ENCODE data around the gene ITIH6. TPM values are rescaled to one million over a fixed set of nuclear protein-coding genes. Genes with fewer than 3 reads are reported as not detected.
A peak's percentile ranks its signal among the peaks of the same experiment; 100 is the strongest.
"Not testable (repeated sequence)": the region's sequence is repeated elsewhere in the genome, so short reads cannot be mapped to it uniquely, and the experiment has no call there.

Gene ITIH6
- total RNA-seq, 1 donor from 2014 or later, result 0.13 TPM

GRCh38 chrX:54807524-54808108, 9.6 kb upstream of the ITIH6 start, which contains the start of gene MAGED2:
MAGED2 (plus strand) TSS chrX:54807745; CDS start chrX:54809332, 1,587 bp downstream.
- DNase-seq (ENCODE audit: low spot score), result peak; percentile 43
- H3K27me3 Mint-ChIP-seq (ENCODE audit: unreplicated experiment), result peaks cover 7% of the 10 kb centered on the region
- H3K27ac Mint-ChIP-seq (ENCODE audit: unreplicated experiment), result peak within 1 kb of the TSS; percentile 98
- peaks cover 18% of the 10 kb centered on the region for H3K36me3 Mint-ChIP-seq (ENCODE audit: low read depth, unreplicated experiment)
- peak within 1 kb of the TSS; percentile 99 for H3K4me3 Mint-ChIP-seq (ENCODE audit: unreplicated experiment)
- no peaks in the 10 kb centered on the region for H3K9me3 Mint-ChIP-seq (ENCODE audit: unreplicated experiment)
- TF ChIP-seq, protein P1, sequence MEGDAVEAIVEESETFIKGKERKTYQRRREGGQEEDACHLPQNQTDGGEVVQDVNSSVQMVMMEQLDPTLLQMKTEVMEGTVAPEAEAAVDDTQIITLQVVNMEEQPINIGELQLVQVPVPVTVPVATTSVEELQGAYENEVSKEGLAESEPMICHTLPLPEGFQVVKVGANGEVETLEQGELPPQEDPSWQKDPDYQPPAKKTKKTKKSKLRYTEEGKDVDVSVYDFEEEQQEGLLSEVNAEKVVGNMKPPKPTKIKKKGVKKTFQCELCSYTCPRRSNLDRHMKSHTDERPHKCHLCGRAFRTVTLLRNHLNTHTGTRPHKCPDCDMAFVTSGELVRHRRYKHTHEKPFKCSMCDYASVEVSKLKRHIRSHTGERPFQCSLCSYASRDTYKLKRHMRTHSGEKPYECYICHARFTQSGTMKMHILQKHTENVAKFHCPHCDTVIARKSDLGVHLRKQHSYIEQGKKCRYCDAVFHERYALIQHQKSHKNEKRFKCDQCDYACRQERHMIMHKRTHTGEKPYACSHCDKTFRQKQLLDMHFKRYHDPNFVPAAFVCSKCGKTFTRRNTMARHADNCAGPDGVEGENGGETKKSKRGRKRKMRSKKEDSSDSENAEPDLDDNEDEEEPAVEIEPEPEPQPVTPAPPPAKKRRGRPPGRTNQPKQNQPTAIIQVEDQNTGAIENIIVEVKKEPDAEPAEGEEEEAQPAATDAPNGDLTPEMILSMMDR (IDR thresholded peaks at IDR 0.05; ENCODE audit: unreplicated experiment), result no peak
- peaks cover 19% of the 10 kb centered on the region for H3K4me1 Mint-ChIP-seq (ENCODE audit: unreplicated experiment)

GRCh38 chrX:54799046-54799445, 991 bp upstream of the ITIH6 start:
- H3K4me1 Mint-ChIP-seq (ENCODE audit: unreplicated experiment), result peaks cover 4% of the 10 kb centered on the region
- DNase-seq (ENCODE audit: low spot score), result no peak
- no peak overlapping the region for H3K27ac Mint-ChIP-seq (ENCODE audit: unreplicated experiment)
- H3K27me3 Mint-ChIP-seq (ENCODE audit: unreplicated experiment), result peaks cover 2% of the 10 kb centered on the region
- no peaks in the 10 kb centered on the region for H3K36me3 Mint-ChIP-seq (ENCODE audit: low read depth, unreplicated experiment)
- TF ChIP-seq, protein P1 (IDR thresholded peaks at IDR 0.05; ENCODE audit: unreplicated experiment), result no peak
- H3K9me3 Mint-ChIP-seq (ENCODE audit: unreplicated experiment), result no peaks in the 10 kb centered on the region
- H3K4me3 Mint-ChIP-seq (ENCODE audit: unreplicated experiment), result no peak overlapping the region

- Mint-ChIP-seq H3K36me3 (ENCODE audit: low read depth, unreplicated experiment) (no peaks in the 10 kb centered on the region), H3K27ac (ENCODE audit: unreplicated experiment) (no peak overlapping the region), H3K4me3 (ENCODE audit: unreplicated experiment) (no peak overlapping the region), H3K9me3 (ENCODE audit: unreplicated experiment) (no peaks in the 10 kb centered on the region), H3K27me3 (ENCODE audit: unreplicated experiment) (peaks cover 2% of the 10 kb centered on the region), H3K4me1 (ENCODE audit: unreplicated experiment) (peaks cover 13% of the 10 kb centered on the region)
- TF ChIP-seq, protein P1 (IDR thresholded peaks at IDR 0.05; ENCODE audit: unreplicated experiment), result no peak
- DNase-seq (ENCODE audit: low spot score), result no peak
Measured at GRCh38 chrX:54794795-54795194, 3.3 kb downstream of the ITIH6 start.

- peaks cover 14% of the 10 kb centered on the region for H3K4me1 Mint-ChIP-seq (ENCODE audit: unreplicated experiment)
- no peaks in the 10 kb centered on the region for H3K36me3 Mint-ChIP-seq (ENCODE audit: low read depth, unreplicated experiment)
- no peak overlapping the region for H3K27ac Mint-ChIP-seq (ENCODE audit: unreplicated experiment)
Measured at GRCh38 chrX:54794028-54794427, 4.0 kb downstream of the ITIH6 start.

DNA sequence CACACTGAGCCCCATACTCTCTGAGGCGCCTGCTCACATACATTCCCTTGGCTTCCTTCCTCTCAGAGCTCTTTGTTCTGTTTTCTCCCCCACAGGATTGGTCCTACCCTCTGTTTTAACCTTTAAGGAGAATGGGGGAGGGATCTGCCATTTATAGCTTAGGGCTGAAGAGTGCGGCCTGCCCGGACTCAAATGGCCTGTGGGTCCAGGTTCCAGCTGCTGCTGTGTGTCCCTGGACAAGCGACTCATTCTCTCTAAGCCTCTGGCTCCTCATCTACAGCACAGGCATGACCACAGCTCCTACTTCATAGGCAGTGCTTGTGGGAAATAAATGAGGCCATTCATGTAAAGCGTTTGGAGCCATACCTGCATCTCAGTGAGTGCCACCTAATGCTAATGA, 8.7 kb downstream of the ITIH6 start:
- H3K36me3 Mint-ChIP-seq (ENCODE audit: low read depth, unreplicated experiment); DNase-seq (ENCODE audit: low spot score); H3K27me3 Mint-ChIP-seq (ENCODE audit: unreplicated experiment); H3K9me3 Mint-ChIP-seq (ENCODE audit: unreplicated experiment); H3K4me3 Mint-ChIP-seq (ENCODE audit: unreplicated experiment): not testable (repeated sequence)
- peaks cover 20% of the 10 kb centered on the region for H3K4me1 Mint-ChIP-seq (ENCODE audit: unreplicated experiment)
- H3K27ac Mint-ChIP-seq (ENCODE audit: unreplicated experiment), result peak overlapping the region; percentile 81

More at GRCh38 chrX:54794028-54794427, 4.0 kb downstream of the ITIH6 start:
- Mint-ChIP-seq H3K4me3 (ENCODE audit: unreplicated experiment) (no peak overlapping the region), H3K9me3 (ENCODE audit: unreplicated experiment) (no peaks in the 10 kb centered on the region), H3K27me3 (ENCODE audit: unreplicated experiment) (peaks cover 2% of the 10 kb centered on the region)
- TF ChIP-seq, protein P1 (IDR thresholded peaks at IDR 0.05; ENCODE audit: unreplicated experiment), result no peak
- DNase-seq (ENCODE audit: low spot score), result no peak
